HG03280 (cell line): ENCODE data around the gene RAB26.

ENCODE experiments used
- ATAC-seq: cut with Tn5 transposase; IDR thresholded peaks from one replicate; pipeline ENCODE4 v1.9.1; 2021; ENCODE audit warnings: mild to moderate bottlenecking, moderate library complexity; ENCODE audit not compliant: unreplicated experiment

The RAB26 gene

GRCh38 chr16:2178321-2179106 is 30.1 kb downstream of the RAB26 start:
- no peak for ATAC-seq

- ATAC-seq, result no peak
These were observed 30.7 kb downstream of the RAB26 start for GRCh38 chr16:2179107-2179501.

- no peak for ATAC-seq
These were observed 31.2 kb downstream of the RAB26 start for GRCh38 chr16:2179576-2179975.

- no peak for ATAC-seq
These were observed 32.0 kb downstream of the RAB26 start for GRCh38 chr16:2180461-2180860.

- ATAC-seq, result no peak
These were observed 32.8 kb downstream of the RAB26 start for GRCh38 chr16:2180962-2181923.

- ATAC-seq, result no peak
These were observed 33.5 kb downstream of the RAB26 start for GRCh38 chr16:2181952-2182351.

- ATAC-seq, result no peak
These were observed 35.2 kb downstream of the RAB26 start for GRCh38 chr16:2183671-2184070.

GRCh38 chr16:2184346-2184745 is 35.9 kb downstream of the RAB26 start:
- no peak for ATAC-seq

GRCh38 chr16:2184962-2185361 is 36.5 kb downstream of the RAB26 start:
- ATAC-seq, result no peak

- ATAC-seq, result no peak
These were observed 37.6 kb downstream of the RAB26 start for GRCh38 chr16:2186064-2186463.

- ATAC-seq, result no peak
These were observed 38.1 kb downstream of the RAB26 start for GRCh38 chr16:2186505-2186904.

- no peak for ATAC-seq
These were observed 38.8 kb downstream of the RAB26 start for GRCh38 chr16:2187212-2187611.

- ATAC-seq, result no peak
These were observed 40.0 kb downstream of the RAB26 start for GRCh38 chr16:2188395-2188794.

- ATAC-seq, result no peak
These were observed 40.9 kb downstream of the RAB26 start for GRCh38 chr16:2189252-2189893.

GRCh38 chr16:2190002-2190658 is 41.7 kb downstream of the RAB26 start:
- no peak for ATAC-seq

GRCh38 chr16:2190659-2191445 is 42.4 kb downstream of the RAB26 start:
- ATAC-seq, result no peak

- no peak for ATAC-seq
These were observed 43.0 kb downstream of the RAB26 start for GRCh38 chr16:2191446-2191706.

- ATAC-seq, result no peak
These were observed 45.9 kb downstream of the RAB26 start for GRCh38 chr16:2194166-2194834.

GRCh38 chr16:2194852-2195321 is 46.5 kb downstream of the RAB26 start:
- no peak for ATAC-seq
